GM18499 (cell line): ENCODE results near the gene CYS1.
"Not testable (repeated sequence)": the region's sequence is repeated elsewhere in the genome, so short reads cannot be mapped to it uniquely, and the experiment has no call there.

Experiments used
- ATAC-seq: cut with Tn5 transposase; IDR thresholded peaks from one replicate; pipeline ENCODE4 v1.9.1; 2021; ENCODE audit warnings: moderate number of reproducible peaks; ENCODE audit not compliant: insufficient read depth, unreplicated experiment

The CYS1 gene

GRCh38 chr2:10094271-10094814 is 14.1 kb upstream of the CYS1 start:
- no peak for ATAC-seq

GRCh38 chr2:10091889-10092244 is 11.7 kb upstream of the CYS1 start:
- ATAC-seq, result not testable (repeated sequence)

GRCh38 chr2:10091182-10091888 is 11.1 kb upstream of the CYS1 start:
- ATAC-seq, result no peak

- ATAC-seq, result no peak
Observed at GRCh38 chr2:10089565-10090190, 9.5 kb upstream of the CYS1 start.

GRCh38 chr2:10087360-10087759 is 7.1 kb upstream of the CYS1 start:
- ATAC-seq, result no peak

- ATAC-seq, result no peak
Observed at GRCh38 chr2:10086950-10087349, 6.7 kb upstream of the CYS1 start.

GRCh38 chr2:10085668-10086059 is 5.5 kb upstream of the CYS1 start:
- no peak for ATAC-seq

GRCh38 chr2:10085043-10085667 is 4.9 kb upstream of the CYS1 start:
- ATAC-seq, result no peak

- ATAC-seq, result no peak
Observed at GRCh38 chr2:10084223-10084865, 4.1 kb upstream of the CYS1 start.

- ATAC-seq, result no peak
Observed at GRCh38 chr2:10083692-10084211, 3.5 kb upstream of the CYS1 start.

GRCh38 chr2:10083046-10083445 is 2.8 kb upstream of the CYS1 start:
- ATAC-seq, result no peak

- no peak for ATAC-seq
Observed at GRCh38 chr2:10080536-10081304, 509 bp upstream of the CYS1 start.

GRCh38 chr2:10079266-10079869 is 843 bp downstream of the CYS1 start:
- ATAC-seq, result no peak

- no peak for ATAC-seq
Observed at GRCh38 chr2:10078704-10079265, 1.4 kb downstream of the CYS1 start.

GRCh38 chr2:10078001-10078400 is 2.2 kb downstream of the CYS1 start:
- ATAC-seq, result no peak

GRCh38 chr2:10076988-10077527 is 3.2 kb downstream of the CYS1 start:
- no peak for ATAC-seq

- no peak for ATAC-seq
Observed at GRCh38 chr2:10076511-10076910, 3.7 kb downstream of the CYS1 start.

- no peak for ATAC-seq
Observed at GRCh38 chr2:10075571-10076209, 4.5 kb downstream of the CYS1 start.

GRCh38 chr2:10075101-10075500 is 5.1 kb downstream of the CYS1 start:
- no peak for ATAC-seq
